ENCODE data around the gene ADH1A.
"Not testable (repeated sequence)": the region's sequence is repeated elsewhere in the genome, so short reads cannot be mapped to it uniquely, and the experiment has no call there.

Gene ADH1A

DNA sequence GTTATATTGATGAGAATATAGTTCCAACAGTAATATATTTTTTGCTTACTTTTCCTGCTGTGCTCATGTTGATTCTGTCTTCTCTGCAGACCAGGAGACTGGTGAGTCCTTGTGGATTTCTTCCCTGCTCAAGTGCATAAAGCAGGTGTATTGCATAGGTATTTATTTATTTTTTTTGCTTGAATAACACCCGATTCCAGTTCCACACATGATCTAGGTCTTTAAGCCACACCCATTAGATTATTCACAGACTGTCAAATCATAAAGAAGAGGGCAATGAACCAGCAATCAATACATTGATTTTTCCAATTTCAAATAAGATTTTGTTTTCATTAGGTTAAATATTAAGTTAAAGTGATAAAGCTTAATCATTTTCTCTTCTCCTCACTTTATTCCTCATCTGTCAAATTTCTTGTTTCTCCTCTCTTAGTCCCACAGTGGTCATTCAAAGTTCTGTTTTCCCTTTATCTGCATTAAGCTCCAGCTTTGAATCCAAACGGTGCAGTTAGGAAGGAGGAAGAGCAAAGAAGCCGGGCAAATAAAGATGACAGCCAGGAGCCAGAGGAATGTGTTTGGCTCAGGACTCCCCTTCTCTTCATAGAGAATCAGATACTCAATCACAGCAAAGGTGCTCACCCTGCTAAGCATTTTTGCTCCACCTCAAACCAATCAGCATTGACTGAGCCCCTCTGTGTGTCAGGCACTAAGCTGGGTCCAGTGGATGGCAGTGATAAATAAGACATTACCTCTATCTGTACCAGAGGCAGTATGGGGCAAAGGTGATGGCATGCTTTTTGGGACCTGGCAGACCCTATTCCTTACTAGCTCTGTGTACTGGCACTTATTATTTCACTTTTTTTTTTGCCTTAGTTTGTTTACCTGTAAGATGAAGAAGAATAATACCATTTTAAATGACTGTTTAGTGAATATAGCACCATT, at the start of gene ADH1A:
Gene ADH1A (minus strand): TSS at position 138 of the 939 bp plus-strand sequence. CDS start 71 bp downstream, at position 67.
- no peak for DNase-seq

- no peak for DNase-seq
These were observed 48.4 kb upstream of the ADH1A start for GRCh38 chr4:99339172-99339571.

GRCh38 chr4:99336553-99336952, 45.8 kb upstream of the ADH1A start:
- no peak for DNase-seq

DNA sequence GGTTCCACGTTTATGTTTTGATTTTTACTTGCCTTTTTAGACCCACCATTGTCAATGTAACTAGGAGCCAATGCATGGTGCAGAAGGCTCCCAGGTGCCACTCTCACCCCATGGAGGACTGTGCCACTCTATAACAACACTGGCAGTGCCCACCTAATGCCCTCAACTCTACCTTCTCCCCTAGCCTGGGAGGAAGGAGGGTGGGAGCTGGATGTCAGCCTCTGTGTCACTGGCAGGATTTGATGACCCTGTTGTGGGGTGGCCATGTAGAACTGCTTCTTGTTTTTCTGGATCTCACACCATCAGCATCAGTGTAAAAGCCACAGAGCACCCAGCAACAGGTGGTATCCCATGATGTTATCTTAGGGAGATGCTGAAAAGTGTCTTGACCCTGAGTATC, 44.1 kb upstream of the ADH1A start:
- no peak for DNase-seq

DNA sequence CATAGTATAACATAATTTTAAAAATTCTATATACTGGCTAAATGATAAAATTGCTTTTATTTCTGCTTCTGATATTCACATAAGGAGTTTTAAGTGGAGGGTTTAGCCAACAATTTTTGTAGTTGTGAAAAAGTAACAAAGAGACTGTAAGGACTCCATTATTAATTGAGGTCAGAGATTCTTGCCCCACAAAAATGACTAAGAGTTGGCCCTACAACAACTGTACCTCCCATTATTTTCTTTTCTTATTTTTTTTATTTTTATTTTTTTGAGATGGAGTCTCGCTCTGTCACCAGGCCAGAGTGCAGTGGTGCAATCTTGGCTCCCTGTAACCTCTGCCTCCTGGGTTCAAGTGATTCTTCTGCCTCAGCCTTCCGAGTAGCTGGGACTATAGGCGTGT, 39.9 kb upstream of the ADH1A start:
- no peak for DNase-seq

- no peak for DNase-seq
These were observed 39.1 kb upstream of the ADH1A start for GRCh38 chr4:99329876-99330275.

- peak; percentile 40 for DNase-seq
These were observed 34.2 kb upstream of the ADH1A start for GRCh38 chr4:99324979-99325378.

- no peak for DNase-seq
These were observed 33.6 kb upstream of the ADH1A start for GRCh38 chr4:99324361-99324760.

- peak; percentile 71 for DNase-seq
These were observed 33.0 kb upstream of the ADH1A start for GRCh38 chr4:99323756-99324155.

DNA sequence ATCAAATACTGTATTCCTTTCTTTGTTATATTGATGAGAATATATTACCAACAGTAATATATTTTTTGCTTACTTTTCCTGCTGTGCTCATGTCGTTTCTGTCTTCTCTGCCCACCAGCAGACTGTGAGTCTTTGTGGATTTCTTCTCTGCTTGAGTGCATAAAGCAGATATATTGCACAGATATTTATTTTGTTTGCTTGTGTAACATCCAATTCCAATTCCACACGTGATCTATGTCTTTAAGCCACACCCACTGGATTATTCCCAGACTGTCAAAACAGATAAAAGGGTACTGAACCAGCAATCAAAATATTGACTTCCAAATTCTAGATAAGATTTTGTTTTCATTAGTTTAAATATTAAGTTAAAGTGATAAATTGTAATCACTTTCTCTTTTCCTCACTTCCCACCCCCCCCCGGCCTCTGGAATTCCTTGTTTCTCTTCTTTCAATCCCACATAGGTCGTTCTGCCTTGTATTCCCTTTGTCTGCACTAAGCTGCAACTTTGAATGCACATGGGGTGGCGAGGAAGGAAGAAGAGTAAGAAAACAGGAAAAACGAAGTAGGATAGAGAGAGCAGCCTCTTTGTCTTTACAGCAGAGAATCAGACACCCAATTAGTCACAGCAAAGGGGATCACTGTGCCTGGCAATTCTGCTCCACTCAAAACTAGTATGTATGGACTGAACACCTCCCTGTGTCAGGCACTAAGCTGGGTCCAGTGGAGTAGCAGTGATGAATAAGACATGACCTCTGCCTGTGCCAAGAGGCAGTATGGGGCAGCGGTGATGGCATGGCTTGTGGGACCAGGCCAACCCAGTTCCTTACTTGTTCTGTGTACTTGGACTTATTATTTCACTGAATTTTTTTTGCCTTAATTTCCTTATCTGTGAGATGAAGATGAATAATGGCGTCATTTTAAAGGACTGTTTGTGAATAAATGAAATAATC, 30.7 kb upstream of the ADH1A start, which contains the start of gene ADH1B:
Gene ADH1B (minus strand): TSS at position 161 of the 951 bp plus-strand sequence. CDS start 70 bp downstream, at position 91.
- DNase-seq: no peak

DNA sequence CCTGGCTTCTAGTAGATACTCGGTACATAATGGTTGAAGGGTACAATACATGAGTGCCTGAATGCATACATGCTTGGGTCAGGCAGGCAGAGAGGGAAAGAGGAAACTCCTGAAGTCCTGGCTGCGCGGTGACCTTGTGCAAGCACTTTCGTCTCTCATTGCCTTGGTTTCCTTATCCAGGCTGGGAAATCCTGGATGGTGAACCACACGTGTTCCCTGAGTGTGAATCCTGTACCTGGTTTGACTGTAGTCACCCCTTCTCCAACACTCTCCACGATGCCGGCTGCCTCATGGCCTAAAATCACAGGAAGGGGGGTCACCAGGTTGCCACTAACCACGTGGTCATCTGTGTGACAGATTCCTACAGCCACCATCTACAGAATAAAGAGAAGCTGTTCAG, 27.0 kb upstream of the ADH1A start:
- not testable (repeated sequence) for DNase-seq

- no peak for DNase-seq
These were observed 26.6 kb upstream of the ADH1A start for GRCh38 chr4:99317354-99317753.

- DNase-seq: no peak
These were observed 25.1 kb upstream of the ADH1A start for GRCh38 chr4:99315839-99316238.

- DNase-seq: no peak
These were observed 23.4 kb upstream of the ADH1A start for GRCh38 chr4:99314211-99314610.

DNA sequence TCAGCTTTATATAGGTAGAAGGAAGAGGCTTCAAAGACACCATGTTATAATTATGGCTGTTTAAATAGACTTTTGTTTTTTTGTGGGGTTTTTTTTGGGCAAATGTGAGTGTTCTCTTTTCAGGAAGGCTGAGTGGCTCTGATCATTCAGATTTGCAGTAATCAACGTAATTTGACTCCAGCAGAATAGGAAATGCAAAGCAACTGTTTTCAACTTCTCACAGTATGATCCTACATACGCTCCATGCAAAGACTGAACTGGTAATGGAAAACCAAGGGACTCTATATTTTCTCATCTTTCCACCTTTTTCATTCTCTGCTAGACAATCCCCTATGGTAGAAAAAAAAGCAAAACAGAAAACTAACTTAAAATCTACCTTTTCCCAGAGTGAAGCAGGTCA, 19.6 kb upstream of the ADH1A start:
- DNase-seq: no peak

GRCh38 chr4:99305638-99306400, 15.0 kb upstream of the ADH1A start:
- DNase-seq: no peak

DNA sequence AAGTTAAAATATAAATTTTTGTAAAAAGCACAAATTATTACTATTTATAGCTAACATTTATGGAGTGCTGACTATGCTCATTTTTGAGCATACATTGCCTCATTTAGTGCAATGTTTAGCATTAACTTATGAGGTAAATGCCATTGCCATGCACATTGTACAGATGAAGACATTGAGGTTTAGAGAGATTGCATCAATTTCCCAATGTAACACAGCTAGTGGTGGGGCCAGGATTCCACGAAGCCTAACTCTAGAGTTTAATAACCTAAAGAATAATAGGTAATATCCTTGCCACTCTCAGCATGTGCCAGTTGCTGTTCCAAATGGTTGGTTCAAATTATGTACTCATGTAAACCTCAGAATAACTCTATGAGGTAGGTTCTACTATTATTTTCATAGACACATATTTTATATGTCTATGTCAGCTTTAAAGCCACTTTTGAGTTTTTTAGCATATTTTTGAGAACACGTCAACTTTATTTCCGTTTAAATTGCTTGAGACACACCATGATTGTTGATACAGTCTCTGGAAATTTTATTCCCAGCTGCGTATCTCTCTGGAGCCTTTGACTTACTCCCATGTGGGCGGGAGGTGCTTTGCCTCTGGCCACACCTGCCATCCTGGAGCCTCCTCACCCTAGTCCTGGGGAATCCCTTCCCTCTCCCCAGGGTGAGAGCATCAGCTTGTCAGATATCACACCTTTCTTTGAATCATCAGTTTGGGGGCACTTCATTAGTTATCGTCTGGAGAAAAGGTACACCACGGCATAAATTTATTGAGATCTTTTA, 10.8 kb upstream of the ADH1A start:
- DNase-seq: no peak

GRCh38 chr4:99300934-99301333, 10.1 kb upstream of the ADH1A start:
- peak; percentile 2 for DNase-seq

DNA sequence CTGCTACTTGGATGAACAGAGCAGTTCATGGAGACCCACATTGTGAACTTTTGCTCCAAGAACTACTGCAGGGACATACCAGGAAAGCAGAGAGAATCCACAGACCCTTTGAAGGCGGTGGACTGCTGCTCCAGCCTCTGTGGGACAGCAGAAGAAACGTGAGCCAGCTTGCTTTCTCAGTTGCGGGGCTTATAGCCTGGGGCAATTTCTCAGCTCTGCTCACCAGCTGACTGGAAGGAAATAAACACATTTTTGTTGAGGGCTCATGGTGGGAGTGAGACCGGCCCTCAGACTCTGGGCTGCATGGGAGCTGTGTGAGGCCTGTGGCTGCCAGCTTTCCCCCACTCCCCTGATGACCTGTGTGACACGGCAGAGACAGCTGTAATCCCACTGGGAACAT, 2.6 kb upstream of the ADH1A start:
- DNase-seq: no peak

- DNase-seq: no peak
These were observed 5.4 kb downstream of the ADH1A start for GRCh38 chr4:99285387-99285786.

GRCh38 chr4:99282731-99283130, 8.1 kb downstream of the ADH1A start:
- DNase-seq: no peak

DNA sequence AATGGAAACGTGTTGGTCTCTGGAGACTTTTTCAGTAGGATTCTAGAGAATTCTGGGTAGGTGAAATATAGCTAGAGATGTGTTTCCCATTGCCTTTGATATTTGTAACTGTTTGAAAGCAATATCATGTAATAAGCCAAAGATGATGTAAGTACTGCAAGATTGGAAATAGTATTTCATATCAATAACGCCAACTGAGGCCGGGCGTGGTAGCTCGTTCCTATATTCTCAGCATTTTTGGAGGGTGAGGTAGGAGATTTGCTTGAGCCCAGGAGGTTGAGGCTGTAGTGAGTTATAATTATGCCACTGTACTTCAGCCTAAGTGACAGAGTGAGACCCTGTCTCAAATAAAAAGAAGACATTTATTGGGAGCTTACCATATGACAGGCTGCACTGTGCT, 9.5 kb downstream of the ADH1A start:
- DNase-seq: no peak

Data from NCI-H446 treated with DMSO at 0.1 percent for 48 hours (cell line).